SK-N-SH treated with all-trans-retinoic acid at 6 μM for 48 hours (cell line): ENCODE measurements around the gene LEMD3.
A peak's percentile ranks its signal among the peaks of the same experiment; 100 is the strongest.

Source experiments
- ATAC-seq: fragments of 200-7000 bp; cut with Tn5 transposase; 3 replicates; pipeline ENCODE4 v1.9.1; 2020; ENCODE audit warnings: mild to moderate bottlenecking, moderate library complexity
- ARNTL ChIP-seq: fragments of 450-650 bp; formaldehyde crosslinking; IDR thresholded peaks from 2 replicates; pipeline ENCODE4 v1.5.0; 2020; ENCODE audit warnings: low read depth, mild to moderate bottlenecking, moderate library complexity, borderline replicate concordance
- BACH2 ChIP-seq: fragments of 250-450 bp; sonication (Bioruptor Pico); IDR thresholded peaks from 2 replicates; pipeline ENCODE4 v1.9.0; 2021; ENCODE audit warnings: mild to moderate bottlenecking, borderline replicate concordance
- CREB5 ChIP-seq: fragments of 250-450 bp; sonication (Bioruptor Pico); IDR thresholded peaks from 2 replicates; pipeline ENCODE4 v1.5.1; 2020; ENCODE audit warnings: low read depth, mild to moderate bottlenecking, moderate library complexity
- CSDC2 ChIP-seq: fragments of 250-450 bp; sonication (Bioruptor Pico); IDR thresholded peaks from 2 replicates; pipeline ENCODE4 v1.5.0; 2020; ENCODE audit warnings: mild to moderate bottlenecking, moderate library complexity
- CSRNP3 ChIP-seq: fragments of 250-450 bp; sonication (Bioruptor Pico); IDR thresholded peaks from 2 replicates; pipeline ENCODE4 v1.5.1; 2021; ENCODE audit warnings: mild to moderate bottlenecking, moderate library complexity
- ESRRG ChIP-seq: fragments of 250-450 bp; sonication (Bioruptor Pico); IDR thresholded peaks from 2 replicates; pipeline ENCODE4 v1.6.1; 2021; ENCODE audit warnings: mild to moderate bottlenecking
- ISL1 ChIP-seq: fragments of 250-450 bp; sonication (Bioruptor Pico); IDR thresholded peaks from 2 replicates; pipeline ENCODE4 v2.1.2; 2022; ENCODE audit warnings: mild to moderate bottlenecking, moderate library complexity
- PATZ1 ChIP-seq: fragments of 250-450 bp; sonication (Bioruptor Pico); IDR thresholded peaks from 2 replicates; pipeline ENCODE4 v1.8.0; 2020; ENCODE audit warnings: mild to moderate bottlenecking, moderate library complexity, borderline replicate concordance
- POU6F1 ChIP-seq: fragments of 250-450 bp; sonication (Bioruptor Pico); IDR thresholded peaks from 2 replicates; pipeline ENCODE4 v1.8.0; 2021; ENCODE audit warnings: low read depth, mild to moderate bottlenecking, moderate library complexity, borderline replicate concordance
- PPARA ChIP-seq: fragments of 250-450 bp; sonication (Bioruptor Pico); IDR thresholded peaks from 2 replicates; pipeline ENCODE4 v1.5.0; 2020; ENCODE audit warnings: mild to moderate bottlenecking, borderline replicate concordance
- RARB ChIP-seq: fragments of 250-450 bp; sonication (Bioruptor Pico); IDR thresholded peaks from 2 replicates; pipeline ENCODE4 v1.8.0; 2021; ENCODE audit warnings: mild to moderate bottlenecking, moderate library complexity
- SNAI2 ChIP-seq: fragments of 250-450 bp; sonication (Bioruptor Pico); IDR thresholded peaks from 2 replicates; pipeline ENCODE4 v1.5.0; 2020; ENCODE audit warnings: mild to moderate bottlenecking, moderate library complexity
- TCF4 ChIP-seq: fragments of 250-450 bp; sonication (Bioruptor Pico); IDR thresholded peaks from 2 replicates; pipeline ENCODE4 v1.8.0; 2021; ENCODE audit warnings: mild to moderate bottlenecking, moderate library complexity, borderline replicate concordance
- TSHZ2 ChIP-seq: fragments of 250-450 bp; sonication (Bioruptor Pico); IDR thresholded peaks from 2 replicates; pipeline ENCODE4 v1.5.0; 2020; ENCODE audit warnings: mild to moderate bottlenecking, moderate library complexity
- ZC3H10 ChIP-seq: fragments of 250-450 bp; sonication (Bioruptor Pico); IDR thresholded peaks from 2 replicates; pipeline ENCODE4 v1.5.1; 2021; ENCODE audit warnings: mild to moderate bottlenecking, moderate library complexity
- ZFP3 ChIP-seq: fragments of 250-450 bp; sonication (Bioruptor Pico); IDR thresholded peaks from 2 replicates; pipeline ENCODE4 v1.5.0; 2020; ENCODE audit warnings: mild to moderate bottlenecking, moderate library complexity
- ZFP30 ChIP-seq: fragments of 450-650 bp; formaldehyde crosslinking; IDR thresholded peaks from 2 replicates; pipeline ENCODE4 v1.5.0; 2022; ENCODE audit warnings: mild to moderate bottlenecking, moderate library complexity
- ZNF565 ChIP-seq: fragments of 450-650 bp; formaldehyde crosslinking; conservative IDR thresholded peaks from 2 replicates; pipeline ENCODE4 v1.5.0; 2020; ENCODE audit warnings: low read depth, mild to moderate bottlenecking, moderate library complexity
- ZNF8 ChIP-seq: fragments of 450-650 bp; formaldehyde crosslinking; IDR thresholded peaks from 2 replicates; pipeline ENCODE4 v1.5.0; 2020; ENCODE audit warnings: mild to moderate bottlenecking, moderate library complexity

The LEMD3 gene

GRCh38 chr12:65229441-65229840, 60.1 kb downstream of the LEMD3 start:
- ATAC-seq: peak; percentile 36; the same call in 2 of the 3 replicates
- TF ChIP-seq CREB5 (CRISPR knock-in tag): no peak
- no peak for TF ChIP-seq RARB (CRISPR knock-in tag)

- TF ChIP-seq ZFP3: no peak
- TF ChIP-seq ZNF565 (CRISPR knock-in tag): no peak
- TF ChIP-seq ZNF8 (CRISPR knock-in tag): no peak
- no peak for TF ChIP-seq PPARA (CRISPR knock-in tag)
- no peak for ATAC-seq
Measured at GRCh38 chr12:65232476-65233077, 63.2 kb downstream of the LEMD3 start.

- no peak for TF ChIP-seq ESRRG (CRISPR knock-in tag)
- no peak for TF ChIP-seq ZNF565 (CRISPR knock-in tag)
- TF ChIP-seq ZC3H10 (CRISPR knock-in tag): no peak
- TF ChIP-seq ARNTL (CRISPR knock-in tag): no peak
- no peak for TF ChIP-seq ISL1 (CRISPR knock-in tag)
- ATAC-seq: no peak
Measured at GRCh38 chr12:65237153-65237552, 67.8 kb downstream of the LEMD3 start.

GRCh38 chr12:65238609-65239008, 69.2 kb downstream of the LEMD3 start:
- ATAC-seq: no peak
- TF ChIP-seq ZNF565 (CRISPR knock-in tag) (no peak), TCF4 (CRISPR knock-in tag) (no peak), ZFP30 (CRISPR knock-in tag) (no peak), CSDC2 (CRISPR knock-in tag) (no peak), ZNF8 (CRISPR knock-in tag) (no peak), ISL1 (CRISPR knock-in tag) (no peak), PPARA (CRISPR knock-in tag) (no peak), RARB (CRISPR knock-in tag) (no peak), BACH2 (CRISPR knock-in tag) (no peak), CREB5 (CRISPR knock-in tag) (no peak), SNAI2 (CRISPR knock-in tag) (no peak)

GRCh38 chr12:65248656-65249633, 79.6 kb downstream of the LEMD3 start:
- no peak for ATAC-seq
- no peak for TF ChIP-seq TSHZ2
- TF ChIP-seq POU6F1 (CRISPR knock-in tag): no peak
- TF ChIP-seq PPARA (CRISPR knock-in tag): no peak
- no peak for TF ChIP-seq CREB5 (CRISPR knock-in tag)
- TF ChIP-seq ZNF8 (CRISPR knock-in tag): no peak
- no peak for TF ChIP-seq TCF4 (CRISPR knock-in tag)
- TF ChIP-seq ARNTL (CRISPR knock-in tag): no peak
- TF ChIP-seq PATZ1 (CRISPR knock-in tag): no peak
- TF ChIP-seq CSRNP3 (CRISPR knock-in tag): no peak
- TF ChIP-seq SNAI2 (CRISPR knock-in tag): no peak
- TF ChIP-seq RARB (CRISPR knock-in tag): no peak
- no peak for TF ChIP-seq ISL1 (CRISPR knock-in tag)
